Testis (tissue), 3 donors: ENCODE measurements around the gene TUBGCP6. TPM values are rescaled to one million over a fixed set of nuclear protein-coding genes. Genes with fewer than 3 reads are reported as not detected.
A peak's percentile ranks its signal among the peaks of the same experiment; 100 is the strongest.

ENCODE experiments used
- DNase-seq: peaks from one replicate; pipeline ENCODE4 v3.0.0-alpha.2; 2019
- H3K27ac ChIP-seq, 2 donors: fragments of 200-600 bp; sonication (generic); one replicate each; pipeline ENCODE4 v1.5.1; 2019
- H3K27me3 ChIP-seq: fragments of 200-600 bp; sonication (generic); one replicate; pipeline ENCODE4 v1.5.1; 2019
- H3K36me3 ChIP-seq: fragments of 200-600 bp; sonication (generic); one replicate; pipeline ENCODE4 v1.5.1; 2017; ENCODE audit warnings: low read depth; ENCODE audit errors: missing control alignments
- H3K4me1 ChIP-seq: fragments of 200-600 bp; sonication (generic); one replicate; pipeline ENCODE4 v1.5.1; 2019
- H3K4me3 ChIP-seq, 2 donors: fragments of 200-600 bp; sonication (generic); one replicate each; pipeline ENCODE4 v1.5.1; 2017 to 2019
- H3K9me3 ChIP-seq: fragments of 200-600 bp; sonication (generic); one replicate; pipeline ENCODE4 v1.5.1; 2017
- POLR2A ChIP-seq: fragments of 450-650 bp; IDR thresholded peaks from one replicate; pipeline ENCODE4 v1.6.1; 2017; ENCODE audit warnings: antibody characterized with exemption, mild to moderate bottlenecking, moderate library complexity
- WGBS, 2 donors: methylation state at CpG; one replicate each; pipeline ENCODE4 v1.1.5; 2018; 5-methylcytosine and 5-hydroxymethylcytosine counted together
- intact Hi-C: fragments of 100-400 bp; cut with DNase I; formaldehyde crosslinking; loops from one replicate; pipeline ENCODE4 v1.15.1; 2023; ENCODE audit warnings: low total_unique reads
- polyA plus RNA-seq: library from polyadenylated mRNA; stranded (reverse); fragments of 350-450 nt; fragmentation: Illumina TruSeq; extraction: RNeasy Lipid Tissue Mini Kit (QIAGEN cat#74804); gene quantifications from one replicate; pipeline ENCODE4 v1.2.3, GENCODE V29; 2014; ENCODE audit warnings: low read depth, low replicate concordance; ENCODE audit not compliant: insufficient read depth
- total RNA-seq, 2 donors: library from RNA; depleted of rRNA; stranded (reverse); fragments of >200 nt; gene quantifications; one replicate each; pipeline ENCODE4 v1.2.3, GENCODE V29; 2016
- TF ChIP-seq, protein P1 (sequence below), 3 experiments: fragments of 450-650 bp in 2 of 3; fragments of 200-600 bp in 1 of 3; sonication (generic) in 1 of 3; IDR thresholded peaks; one replicate each; pipeline ENCODE4 v1.5.1; 2016 to 2019; ENCODE audit warnings: antibody characterized with exemption in 3 of 3, mild to moderate bottlenecking in 2 of 3, moderate library complexity in 1 of 3

TUBGCP6 gene
- total and polyA plus RNA-seq, 3 donors from 2014 or later: 40.2 to 143 (median 136) TPM

DNA sequence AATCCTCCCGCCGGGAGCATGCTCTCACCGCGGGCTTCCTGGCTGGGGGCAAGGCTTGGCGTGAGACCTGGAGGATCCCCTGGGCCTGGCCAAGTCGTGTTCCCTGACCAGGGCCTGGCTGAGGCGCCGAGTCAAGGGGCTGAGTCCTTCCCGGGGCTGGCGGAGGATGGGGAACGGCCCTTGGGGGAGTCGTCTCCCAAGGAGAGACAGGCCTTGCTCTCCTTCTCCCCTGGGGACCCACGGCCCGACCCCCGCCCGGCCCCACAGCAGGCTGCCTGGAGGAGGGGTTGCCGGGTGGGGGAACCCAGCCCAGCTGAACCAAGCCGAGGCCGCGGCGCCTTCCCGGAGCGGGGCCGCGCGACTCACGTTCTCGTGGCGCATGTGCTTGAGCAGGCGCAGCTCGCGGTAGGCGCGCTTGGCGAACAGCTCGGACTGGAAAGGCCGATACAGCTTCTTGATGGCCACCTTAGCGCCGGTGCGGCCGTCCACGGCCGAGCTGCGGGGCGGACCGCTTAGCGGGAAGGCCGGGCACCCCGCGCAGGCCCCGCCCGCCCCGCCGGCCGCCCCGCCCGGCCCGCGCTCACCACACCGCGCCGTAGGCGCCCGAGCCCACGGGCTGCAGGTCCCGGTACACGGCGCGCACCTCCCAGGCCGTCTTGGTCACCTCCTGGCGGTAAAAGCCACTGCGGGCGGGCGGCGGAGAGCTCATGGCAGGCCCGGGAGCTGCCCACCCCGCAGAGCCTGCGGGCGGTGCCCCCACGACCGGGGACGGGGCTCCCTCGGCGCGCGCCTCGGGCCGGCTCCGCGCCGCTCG is 16.2 kb upstream of the TUBGCP6 start:
- WGBS, 2 donors: 0 to 1% methylated on average over 1 to 49 of the region's 92 CpGs
- Histone ChIP-seq H3K36me3 (no peaks in the 10 kb centered on the region), H3K4me1 (peaks cover 11% of the 10 kb centered on the region), H3K27me3 (no peaks in the 10 kb centered on the region), H3K27ac (peak overlapping the region; percentile 50), H3K9me3 (no peaks in the 10 kb centered on the region), H3K4me3 (peak overlapping the region; percentile 51 to 52)
- TF ChIP-seq, protein P1, sequence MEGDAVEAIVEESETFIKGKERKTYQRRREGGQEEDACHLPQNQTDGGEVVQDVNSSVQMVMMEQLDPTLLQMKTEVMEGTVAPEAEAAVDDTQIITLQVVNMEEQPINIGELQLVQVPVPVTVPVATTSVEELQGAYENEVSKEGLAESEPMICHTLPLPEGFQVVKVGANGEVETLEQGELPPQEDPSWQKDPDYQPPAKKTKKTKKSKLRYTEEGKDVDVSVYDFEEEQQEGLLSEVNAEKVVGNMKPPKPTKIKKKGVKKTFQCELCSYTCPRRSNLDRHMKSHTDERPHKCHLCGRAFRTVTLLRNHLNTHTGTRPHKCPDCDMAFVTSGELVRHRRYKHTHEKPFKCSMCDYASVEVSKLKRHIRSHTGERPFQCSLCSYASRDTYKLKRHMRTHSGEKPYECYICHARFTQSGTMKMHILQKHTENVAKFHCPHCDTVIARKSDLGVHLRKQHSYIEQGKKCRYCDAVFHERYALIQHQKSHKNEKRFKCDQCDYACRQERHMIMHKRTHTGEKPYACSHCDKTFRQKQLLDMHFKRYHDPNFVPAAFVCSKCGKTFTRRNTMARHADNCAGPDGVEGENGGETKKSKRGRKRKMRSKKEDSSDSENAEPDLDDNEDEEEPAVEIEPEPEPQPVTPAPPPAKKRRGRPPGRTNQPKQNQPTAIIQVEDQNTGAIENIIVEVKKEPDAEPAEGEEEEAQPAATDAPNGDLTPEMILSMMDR (IDR thresholded peaks at IDR 0.05): no peak
- no peak for TF ChIP-seq POLR2A
- intact Hi-C loops: no loop called here
- DNase-seq: peak; percentile 73

DNA sequence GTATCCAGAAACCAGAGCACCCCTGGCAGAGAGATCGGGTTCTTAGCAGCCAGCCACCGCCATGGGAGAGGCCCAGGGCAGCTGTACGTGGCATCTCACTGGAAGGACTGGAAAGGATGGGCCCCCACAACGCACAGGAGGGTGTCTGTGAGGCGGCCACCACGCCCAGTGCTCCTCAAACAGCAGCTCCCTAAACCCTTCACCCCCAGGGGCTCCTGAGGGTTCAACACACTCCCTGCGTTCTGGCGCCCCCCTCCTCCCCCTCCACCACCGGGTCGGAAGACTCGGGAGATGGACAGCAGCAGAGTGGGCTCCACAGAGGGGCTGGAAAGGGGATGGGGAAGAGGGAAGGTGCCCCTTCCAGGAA is 15.6 kb upstream of the TUBGCP6 start:
- H3K4me1 ChIP-seq: peaks cover 11% of the 10 kb centered on the region
- peak overlapping the region; percentile 51 to 52 for H3K4me3 ChIP-seq
- no peak for TF ChIP-seq POLR2A
- TF ChIP-seq, protein P1 (IDR thresholded peaks at IDR 0.05): no peak
- H3K9me3 ChIP-seq: no peaks in the 10 kb centered on the region
- H3K27ac ChIP-seq: peak overlapping the region; percentile 50
- WGBS, 2 donors: 25 to 33% methylated on average over 4 to 8 of the region's 11 CpGs
- DNase-seq: no peak
- H3K36me3 ChIP-seq: no peaks in the 10 kb centered on the region
- H3K27me3 ChIP-seq: no peaks in the 10 kb centered on the region
- intact Hi-C loops: no loop called here

DNA sequence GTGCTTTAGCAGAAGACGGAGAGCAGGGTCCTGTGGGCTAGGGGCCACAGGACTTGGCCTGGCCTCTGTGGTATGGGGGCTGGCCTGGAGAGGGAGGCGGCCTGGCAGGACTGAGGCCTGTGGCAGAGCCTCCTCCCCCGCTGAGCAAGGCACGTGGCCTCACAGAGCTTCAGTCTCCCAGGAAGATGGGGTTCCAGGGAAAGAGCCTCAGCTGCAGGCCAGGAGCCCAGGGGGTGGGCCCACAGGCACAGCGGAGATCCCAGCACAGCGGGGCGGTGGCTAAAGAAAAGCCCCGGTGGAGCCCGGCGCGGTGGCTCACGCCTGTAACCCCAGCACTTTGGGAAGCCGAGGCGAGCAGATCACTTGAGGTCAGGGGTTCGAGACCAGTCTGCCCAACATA is 14.5 kb upstream of the TUBGCP6 start:
- WGBS, 2 donors: 83 to 89% methylated on average over 14 to 15 of the region's 15 CpGs
- TF ChIP-seq POLR2A: no peak
- Histone ChIP-seq H3K27me3 (no peaks in the 10 kb centered on the region), H3K4me1 (peaks cover 11% of the 10 kb centered on the region), H3K9me3 (no peaks in the 10 kb centered on the region), H3K4me3 (no peak overlapping the region), H3K36me3 (no peaks in the 10 kb centered on the region), H3K27ac (no peak overlapping the region)
- intact Hi-C loops: no loop called here
- DNase-seq: no peak

DNA sequence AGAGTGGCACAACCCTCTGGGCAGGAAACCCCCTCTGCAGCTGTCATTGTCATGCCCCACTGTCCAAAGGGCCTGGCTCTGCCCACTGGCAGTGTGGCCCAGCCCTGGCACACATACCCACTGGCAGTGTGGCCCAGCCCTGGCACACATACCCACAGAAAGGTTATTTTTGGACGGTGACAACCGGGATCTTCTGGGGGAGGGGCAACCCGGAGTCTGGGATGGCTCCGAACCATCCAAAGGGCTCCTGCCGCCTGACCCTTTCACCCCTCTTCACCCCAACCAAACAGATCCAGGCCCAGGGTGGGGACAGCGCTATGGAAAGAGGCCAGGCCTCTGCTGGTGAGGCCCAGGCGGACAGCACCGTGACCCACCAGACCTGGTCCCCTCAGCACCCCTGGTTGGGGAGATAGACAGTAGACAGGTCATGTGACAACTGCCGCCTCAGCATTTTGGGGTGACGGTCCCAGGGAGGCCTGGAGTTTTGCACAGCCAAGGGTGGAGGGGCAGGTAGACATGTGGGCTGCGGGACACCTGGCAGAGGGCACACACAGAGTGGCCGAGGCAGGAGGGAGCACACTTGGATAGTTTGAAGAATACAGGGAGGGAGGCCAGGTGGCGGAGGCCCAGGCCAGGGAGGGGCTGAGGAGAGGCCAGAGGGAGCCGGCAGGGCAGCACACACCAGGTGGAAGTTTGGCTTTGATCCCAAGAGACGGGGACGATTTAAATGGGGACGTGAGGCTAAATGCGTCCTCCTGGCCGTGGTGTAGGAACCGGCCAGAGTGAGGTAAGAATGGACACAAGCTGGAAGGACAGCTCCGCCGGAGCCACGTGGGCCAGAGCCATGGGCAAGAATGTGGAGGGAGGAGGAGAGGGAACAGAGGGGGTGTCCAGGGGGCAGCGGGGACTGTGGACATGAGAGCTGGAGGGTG is 13.8 kb upstream of the TUBGCP6 start:
- Histone ChIP-seq H3K9me3 (no peaks in the 10 kb centered on the region), H3K4me3 (no peak overlapping the region), H3K27ac (no peak overlapping the region), H3K4me1 (peaks cover 11% of the 10 kb centered on the region), H3K36me3 (no peaks in the 10 kb centered on the region), H3K27me3 (no peaks in the 10 kb centered on the region)
- TF ChIP-seq POLR2A: no peak
- TF ChIP-seq, protein P1 (IDR thresholded peaks at IDR 0.05): no peak
- intact Hi-C loops: no loop called here
- DNase-seq: no peak
- 82 to 84% methylated on average over 19 to 24 of the region's 24 CpGs for WGBS, 2 donors
